ENCODE results near the gene NAALADL2. TPM values are rescaled to one million over a fixed set of nuclear protein-coding genes. Genes with fewer than 3 reads are reported as not detected.

Gene NAALADL2
- total and polyA plus RNA-seq, 2 of the 13 experiments (the other 11 are each of a cell fraction or from before 2014, with no cell fraction given), result 0.08 TPM; not detected in 1

DNA sequence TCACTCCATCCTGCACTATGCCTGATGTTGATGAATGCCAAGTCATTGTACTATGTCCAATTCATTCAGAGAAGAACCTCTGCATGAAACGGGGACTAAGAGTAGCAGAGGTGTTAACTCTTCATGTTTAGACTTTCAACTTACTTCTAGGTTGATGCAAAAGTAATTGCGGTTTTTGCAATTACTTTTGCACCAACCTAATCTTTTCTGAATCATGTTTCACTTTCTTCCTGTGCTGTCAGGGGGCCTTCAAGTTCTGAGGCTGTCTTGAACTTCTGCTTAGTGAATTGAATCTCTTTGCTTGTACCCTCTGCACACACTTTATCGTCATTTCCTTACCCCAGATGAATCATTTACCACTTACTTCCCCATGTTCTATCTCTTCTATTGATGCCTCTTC is 636.2 kb downstream of the NAALADL2 start (continued):
- TF ChIP-seq, protein P1, sequence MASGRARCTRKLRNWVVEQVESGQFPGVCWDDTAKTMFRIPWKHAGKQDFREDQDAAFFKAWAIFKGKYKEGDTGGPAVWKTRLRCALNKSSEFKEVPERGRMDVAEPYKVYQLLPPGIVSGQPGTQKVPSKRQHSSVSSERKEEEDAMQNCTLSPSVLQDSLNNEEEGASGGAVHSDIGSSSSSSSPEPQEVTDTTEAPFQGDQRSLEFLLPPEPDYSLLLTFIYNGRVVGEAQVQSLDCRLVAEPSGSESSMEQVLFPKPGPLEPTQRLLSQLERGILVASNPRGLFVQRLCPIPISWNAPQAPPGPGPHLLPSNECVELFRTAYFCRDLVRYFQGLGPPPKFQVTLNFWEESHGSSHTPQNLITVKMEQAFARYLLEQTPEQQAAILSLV (CRISPR knock-in tag; IDR thresholded peaks at IDR 0.05; ENCODE audit: borderline replicate concordance), result no peak
- TF ChIP-seq ZNF383 (CRISPR knock-in tag; IDR thresholded peaks at IDR 0.05; ENCODE audit: borderline replicate concordance) (no peak), GABPB1 (CRISPR knock-in tag; IDR thresholded peaks at IDR 0.05) (no peak), ZMYM4 (CRISPR knock-in tag; IDR thresholded peaks at IDR 0.05) (no peak), ATF1 (CRISPR knock-in tag; IDR thresholded peaks at IDR 0.05) (no peak), ZSCAN31 (CRISPR knock-in tag; IDR thresholded peaks at IDR 0.05; ENCODE audit: low read depth) (no peak), SNAPC2 (CRISPR knock-in tag; IDR thresholded peaks at IDR 0.05) (no peak), GPBP1L1 (CRISPR knock-in tag; IDR thresholded peaks at IDR 0.05) (no peak), ATAD3A (CRISPR knock-in tag; IDR thresholded peaks at IDR 0.05) (no peak), KDM2A (CRISPR knock-in tag; IDR thresholded peaks at IDR 0.05; ENCODE audit: borderline replicate concordance, low read depth) (no peak), ZNF598 (CRISPR knock-in tag; IDR thresholded peaks at IDR 0.05; ENCODE audit: borderline replicate concordance) (no peak), ZNF672 (CRISPR knock-in tag; IDR thresholded peaks at IDR 0.05) (no peak), ZFX (CRISPR knock-in tag; IDR thresholded peaks at IDR 0.05; ENCODE audit: low read depth) (no peak), ZNF674 (CRISPR knock-in tag; IDR thresholded peaks at IDR 0.05; ENCODE audit: low read depth) (no peak)
